Tibial nerve (tissue), 3 donors: ENCODE data around the gene GTPBP8.

Source experiments
- POLR2A ChIP-seq, 2 donors: fragments of 450-650 bp; IDR thresholded peaks; one replicate each; pipeline ENCODE4 v1.6.1; 2017; ENCODE audit warnings: antibody characterized with exemption in 2 of 2, mild to moderate bottlenecking in 2 of 2, moderate library complexity in 2 of 2
- TF ChIP-seq, protein P1 (sequence below), 5 experiments: fragments of 200-600 bp in 3 of 5; fragments of 450-650 bp in 2 of 5; sonication (generic) in 3 of 5; IDR thresholded peaks; one replicate each; pipeline ENCODE4 v1.5.1; 2016 to 2019; ENCODE audit warnings: antibody characterized with exemption in 5 of 5, mild to moderate bottlenecking in 3 of 5, moderate library complexity in 2 of 5

DNA sequence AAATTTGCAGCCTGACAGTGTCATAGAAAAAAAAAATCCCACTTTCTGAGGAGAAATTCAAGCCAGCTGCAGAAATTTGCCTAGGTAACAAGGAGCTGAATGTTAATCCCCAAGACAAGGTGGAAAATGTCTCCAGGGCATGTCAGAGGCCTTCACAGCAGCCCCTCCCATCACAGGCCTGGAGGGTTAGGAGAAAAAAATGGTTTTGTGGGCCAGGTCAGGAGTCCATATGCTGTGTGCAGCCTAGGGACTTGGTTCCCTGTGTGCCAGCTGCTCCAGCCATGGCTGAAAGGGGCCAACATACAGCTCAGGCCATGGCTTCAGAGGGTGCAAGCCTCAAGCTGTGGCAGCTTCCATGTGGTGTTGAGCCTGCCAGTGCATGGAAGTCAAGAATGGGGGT, 27.1 kb upstream of the GTPBP8 start:
- TF ChIP-seq, protein P1, sequence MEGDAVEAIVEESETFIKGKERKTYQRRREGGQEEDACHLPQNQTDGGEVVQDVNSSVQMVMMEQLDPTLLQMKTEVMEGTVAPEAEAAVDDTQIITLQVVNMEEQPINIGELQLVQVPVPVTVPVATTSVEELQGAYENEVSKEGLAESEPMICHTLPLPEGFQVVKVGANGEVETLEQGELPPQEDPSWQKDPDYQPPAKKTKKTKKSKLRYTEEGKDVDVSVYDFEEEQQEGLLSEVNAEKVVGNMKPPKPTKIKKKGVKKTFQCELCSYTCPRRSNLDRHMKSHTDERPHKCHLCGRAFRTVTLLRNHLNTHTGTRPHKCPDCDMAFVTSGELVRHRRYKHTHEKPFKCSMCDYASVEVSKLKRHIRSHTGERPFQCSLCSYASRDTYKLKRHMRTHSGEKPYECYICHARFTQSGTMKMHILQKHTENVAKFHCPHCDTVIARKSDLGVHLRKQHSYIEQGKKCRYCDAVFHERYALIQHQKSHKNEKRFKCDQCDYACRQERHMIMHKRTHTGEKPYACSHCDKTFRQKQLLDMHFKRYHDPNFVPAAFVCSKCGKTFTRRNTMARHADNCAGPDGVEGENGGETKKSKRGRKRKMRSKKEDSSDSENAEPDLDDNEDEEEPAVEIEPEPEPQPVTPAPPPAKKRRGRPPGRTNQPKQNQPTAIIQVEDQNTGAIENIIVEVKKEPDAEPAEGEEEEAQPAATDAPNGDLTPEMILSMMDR (IDR thresholded peaks at IDR 0.05) = no peak
- no peak for TF ChIP-seq POLR2A (IDR thresholded peaks at IDR 0.05)
